Panc1 (cell line): ENCODE measurements around the gene TAT. TPM values are rescaled to one million over a fixed set of nuclear protein-coding genes. Genes with fewer than 3 reads are reported as not detected.

Experiments used
- ATAC-seq: fragments of 200-7000 bp; cut with Tn5 transposase; 2 replicates; pipeline ENCODE4 v1.9.1; 2020; ENCODE audit warnings: mild to moderate bottlenecking, moderate library complexity
- BruUV-seq: library from RNA; stranded (reverse); fragments of 400-500 nt; replicated peaks from 2 replicates; lab custom pipeline; 2021; lab: Mats Ljungman, UMichigan
- CTCF ChIA-PET: fragments of 300-600 bp; sonication (Branson Sonifier 250); formaldehyde crosslinking; loops from one replicate; lab custom pipeline; 2022; ENCODE audit warnings: antibody characterized with exemption; lab: Charles Lee
- POLR2A ChIA-PET: fragments of 300-600 bp; sonication (Branson Sonifier 250); formaldehyde crosslinking; loops from one replicate; lab custom pipeline; 2022; ENCODE audit warnings: antibody characterized with exemption; lab: Charles Lee
- DNase-seq: peaks from one replicate; pipeline ENCODE4 v3.0.0-alpha.2; 2010; ENCODE audit warnings: low read depth, low spot score
- H3K27ac ChIP-seq: 2 replicates; pipeline ENCODE4 v1.5.1; 2011; ENCODE audit warnings: mild to moderate bottlenecking, low read length, inconsistent platforms
- H3K27me3 ChIP-seq: fragments of 200-500 bp; sonication (Bioruptor generic); 2 replicates; pipeline ENCODE4 v1.6.0; 2014; ENCODE audit warnings: low read length, inconsistent platforms; ENCODE audit not compliant: control insufficient read depth, insufficient read depth
- H3K36me3 ChIP-seq: fragments of 200-500 bp; sonication (Bioruptor generic); 2 replicates; pipeline ENCODE4 v1.5.1; 2014; ENCODE audit warnings: inconsistent platforms, mild to moderate bottlenecking, low read length, moderate library complexity; ENCODE audit not compliant: control insufficient read depth, insufficient read depth
- H3K4me1 ChIP-seq: 2 replicates; pipeline ENCODE4 v1.5.1; 2011; ENCODE audit warnings: inconsistent platforms, mild to moderate bottlenecking, low read length, moderate library complexity; ENCODE audit not compliant: control insufficient read depth, insufficient read depth
- H3K4me3 ChIP-seq, 2 experiments: 2 replicates each; pipeline ENCODE4 v1.5.1; 2011 to 2012; ENCODE audit warnings: low read depth in 2 of 2, low read length in 2 of 2, mild to moderate bottlenecking in 2 of 2, inconsistent platforms in 1 of 2, moderate library complexity in 1 of 2
- H3K9me3 ChIP-seq: fragments of 200-500 bp; sonication (Bioruptor generic); 2 replicates; pipeline ENCODE4 v1.5.1; 2014; ENCODE audit warnings: low read depth, mild to moderate bottlenecking, inconsistent platforms, low read length, moderate library complexity; ENCODE audit not compliant: control insufficient read depth, insufficient read depth
- POLR2AphosphoS5 ChIP-seq: IDR thresholded peaks from 2 replicates; pipeline ENCODE4 v1.6.1; 2012; ENCODE audit warnings: mild to moderate bottlenecking, low read depth, low read length, moderate library complexity
- SIN3A ChIP-seq: IDR thresholded peaks from 2 replicates; pipeline ENCODE4 v1.6.1; 2012; ENCODE audit warnings: low read depth, mild to moderate bottlenecking, low read length, moderate library complexity, borderline replicate concordance; ENCODE audit not compliant: insufficient read depth
- TCF7L2 ChIP-seq: IDR thresholded peaks from 2 replicates; pipeline ENCODE4 v1.6.1; 2011; ENCODE audit warnings: mild to moderate bottlenecking, low read depth, low read length, inconsistent platforms
- in situ Hi-C: cut with HindIII; loops from 2 replicates; pipeline ENCODE4 v1.10.0; 2016; ENCODE audit warnings: low sequenced_read_pairs, low pct_unique_long_range_greater_than_20kb
- intact Hi-C: fragments of 100-400 bp; cut with micrococcal nuclease; formaldehyde crosslinking; loops from one replicate; pipeline ENCODE4 v1.10.0; 2022; ENCODE audit not compliant: unreplicated experiment
- total RNA-seq: library from RNA; stranded (reverse); gene quantifications from one replicate; pipeline ENCODE4 v1.2.1, GENCODE V29; 2021; ENCODE audit not compliant: unreplicated experiment
- TF ChIP-seq, protein P1 (sequence below): fragments of 450-650 bp; IDR thresholded peaks from 2 replicates; pipeline ENCODE4 v1.5.1; 2017; ENCODE audit warnings: mild to moderate bottlenecking
- TF ChIP-seq, protein P2 (sequence below), 2 experiments: IDR thresholded peaks; 2 replicates each; pipeline ENCODE4 v1.6.1; 2011 to 2012; ENCODE audit warnings: low read depth in 2 of 2, control low read depth in 1 of 2, low read length in 1 of 2, mild to moderate bottlenecking in 1 of 2, moderate library complexity in 1 of 2; ENCODE audit not compliant: insufficient read depth in 1 of 2

The TAT gene
- total RNA-seq, 1 experiment from 2014 or later: 0.49 TPM

- no peak overlapping the region for H3K27ac ChIP-seq
- DNase-seq (no peak), ATAC-seq (no peak)
- no peaks in the 10 kb centered on the region for H3K4me1 ChIP-seq
- intact Hi-C loops (no loop called here), in situ Hi-C loops (no loop called here)
- no peaks in the 10 kb centered on the region for H3K9me3 ChIP-seq
- POLR2A ChIA-PET: no interaction called here
- peaks cover 2% of the 10 kb centered on the region; the same call in 1 of the 2 replicates for H3K36me3 ChIP-seq
- CTCF ChIA-PET: no interaction called here
- BruUV-seq: no TSS peak
- H3K4me3 ChIP-seq: no peak overlapping the region
- TF ChIP-seq, protein P1, sequence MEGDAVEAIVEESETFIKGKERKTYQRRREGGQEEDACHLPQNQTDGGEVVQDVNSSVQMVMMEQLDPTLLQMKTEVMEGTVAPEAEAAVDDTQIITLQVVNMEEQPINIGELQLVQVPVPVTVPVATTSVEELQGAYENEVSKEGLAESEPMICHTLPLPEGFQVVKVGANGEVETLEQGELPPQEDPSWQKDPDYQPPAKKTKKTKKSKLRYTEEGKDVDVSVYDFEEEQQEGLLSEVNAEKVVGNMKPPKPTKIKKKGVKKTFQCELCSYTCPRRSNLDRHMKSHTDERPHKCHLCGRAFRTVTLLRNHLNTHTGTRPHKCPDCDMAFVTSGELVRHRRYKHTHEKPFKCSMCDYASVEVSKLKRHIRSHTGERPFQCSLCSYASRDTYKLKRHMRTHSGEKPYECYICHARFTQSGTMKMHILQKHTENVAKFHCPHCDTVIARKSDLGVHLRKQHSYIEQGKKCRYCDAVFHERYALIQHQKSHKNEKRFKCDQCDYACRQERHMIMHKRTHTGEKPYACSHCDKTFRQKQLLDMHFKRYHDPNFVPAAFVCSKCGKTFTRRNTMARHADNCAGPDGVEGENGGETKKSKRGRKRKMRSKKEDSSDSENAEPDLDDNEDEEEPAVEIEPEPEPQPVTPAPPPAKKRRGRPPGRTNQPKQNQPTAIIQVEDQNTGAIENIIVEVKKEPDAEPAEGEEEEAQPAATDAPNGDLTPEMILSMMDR: no peak
- TF ChIP-seq TCF7L2: no peak
- no peak for TF ChIP-seq POLR2AphosphoS5
- TF ChIP-seq SIN3A: no peak
- peaks cover 2% of the 10 kb centered on the region; the same call in 1 of the 2 replicates for H3K27me3 ChIP-seq
Measured at GRCh38 chr16:71625113-71625850, 48.4 kb upstream of the TAT start.

- H3K4me1 ChIP-seq: no peaks in the 10 kb centered on the region
- in situ Hi-C loops: no loop called here
- H3K9me3 ChIP-seq: no peaks in the 10 kb centered on the region
- intact Hi-C loops: no loop called here
- H3K4me3 ChIP-seq: no peak overlapping the region
- peaks cover 2% of the 10 kb centered on the region; the same call in 1 of the 2 replicates for H3K27me3 ChIP-seq
- no peak for DNase-seq
- TF ChIP-seq SIN3A (no peak), POLR2AphosphoS5 (no peak), TCF7L2 (no peak)
- TF ChIP-seq, protein P1: no peak
- TF ChIP-seq, protein P2, sequence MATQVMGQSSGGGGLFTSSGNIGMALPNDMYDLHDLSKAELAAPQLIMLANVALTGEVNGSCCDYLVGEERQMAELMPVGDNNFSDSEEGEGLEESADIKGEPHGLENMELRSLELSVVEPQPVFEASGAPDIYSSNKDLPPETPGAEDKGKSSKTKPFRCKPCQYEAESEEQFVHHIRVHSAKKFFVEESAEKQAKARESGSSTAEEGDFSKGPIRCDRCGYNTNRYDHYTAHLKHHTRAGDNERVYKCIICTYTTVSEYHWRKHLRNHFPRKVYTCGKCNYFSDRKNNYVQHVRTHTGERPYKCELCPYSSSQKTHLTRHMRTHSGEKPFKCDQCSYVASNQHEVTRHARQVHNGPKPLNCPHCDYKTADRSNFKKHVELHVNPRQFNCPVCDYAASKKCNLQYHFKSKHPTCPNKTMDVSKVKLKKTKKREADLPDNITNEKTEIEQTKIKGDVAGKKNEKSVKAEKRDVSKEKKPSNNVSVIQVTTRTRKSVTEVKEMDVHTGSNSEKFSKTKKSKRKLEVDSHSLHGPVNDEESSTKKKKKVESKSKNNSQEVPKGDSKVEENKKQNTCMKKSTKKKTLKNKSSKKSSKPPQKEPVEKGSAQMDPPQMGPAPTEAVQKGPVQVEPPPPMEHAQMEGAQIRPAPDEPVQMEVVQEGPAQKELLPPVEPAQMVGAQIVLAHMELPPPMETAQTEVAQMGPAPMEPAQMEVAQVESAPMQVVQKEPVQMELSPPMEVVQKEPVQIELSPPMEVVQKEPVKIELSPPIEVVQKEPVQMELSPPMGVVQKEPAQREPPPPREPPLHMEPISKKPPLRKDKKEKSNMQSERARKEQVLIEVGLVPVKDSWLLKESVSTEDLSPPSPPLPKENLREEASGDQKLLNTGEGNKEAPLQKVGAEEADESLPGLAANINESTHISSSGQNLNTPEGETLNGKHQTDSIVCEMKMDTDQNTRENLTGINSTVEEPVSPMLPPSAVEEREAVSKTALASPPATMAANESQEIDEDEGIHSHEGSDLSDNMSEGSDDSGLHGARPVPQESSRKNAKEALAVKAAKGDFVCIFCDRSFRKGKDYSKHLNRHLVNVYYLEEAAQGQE (IDR thresholded peaks at IDR 0.05; ENCODE audit: insufficient read depth in 1 of 2, low read depth in 2 of 2, low read length in 1 of 2): no peak
- peaks cover 2% of the 10 kb centered on the region; the same call in 1 of the 2 replicates for H3K36me3 ChIP-seq
- no TSS peak for BruUV-seq
- ChIA-PET POLR2A (no interaction called here), CTCF (no interaction called here)
- H3K27ac ChIP-seq: no peak overlapping the region
- no peak for ATAC-seq
Measured at GRCh38 chr16:71623597-71623996, 46.7 kb upstream of the TAT start.
